ENCODE measurements around the gene TCOF1.

Gene TCOF1

DNA sequence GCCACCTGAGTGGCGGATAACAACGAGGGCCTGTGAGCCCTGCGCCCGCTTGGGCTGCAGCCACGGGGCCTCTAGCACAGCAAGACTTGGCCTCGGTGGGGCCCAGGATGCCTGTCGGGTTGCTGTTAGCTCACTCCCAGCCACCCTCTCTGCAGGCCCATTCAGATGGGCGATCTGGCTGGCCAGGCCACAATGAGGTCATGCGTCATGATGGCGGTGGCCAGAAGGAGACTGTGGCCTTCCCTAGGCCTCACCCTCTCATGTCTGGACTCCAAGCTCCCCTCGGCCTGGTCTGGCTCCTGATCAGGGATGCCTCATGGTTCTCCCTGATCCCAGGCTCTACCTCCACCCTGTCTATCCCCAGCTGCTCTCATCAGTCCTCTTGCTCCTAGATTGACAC is 19.0 kb upstream of the TCOF1 start:
- H3K9me3 Mint-ChIP-seq = no peaks in the 10 kb centered on the region
- CTCF ChIA-PET = interaction anchor here (2.3 kb wide), 1 partner anchor 12 kb away, joined by 7 read pairs; no protein-coding TSS in a partner anchor
- H3K27me3 Mint-ChIP-seq = peaks cover 13% of the 10 kb centered on the region
- no peak overlapping the region for H3K4me3 Mint-ChIP-seq
- H3K4me1 Mint-ChIP-seq = peaks cover 13% of the 10 kb centered on the region
- H3K27ac Mint-ChIP-seq = no peak overlapping the region
- no peaks in the 10 kb centered on the region for H3K36me3 Mint-ChIP-seq
- no peak for DNase-seq

DNA sequence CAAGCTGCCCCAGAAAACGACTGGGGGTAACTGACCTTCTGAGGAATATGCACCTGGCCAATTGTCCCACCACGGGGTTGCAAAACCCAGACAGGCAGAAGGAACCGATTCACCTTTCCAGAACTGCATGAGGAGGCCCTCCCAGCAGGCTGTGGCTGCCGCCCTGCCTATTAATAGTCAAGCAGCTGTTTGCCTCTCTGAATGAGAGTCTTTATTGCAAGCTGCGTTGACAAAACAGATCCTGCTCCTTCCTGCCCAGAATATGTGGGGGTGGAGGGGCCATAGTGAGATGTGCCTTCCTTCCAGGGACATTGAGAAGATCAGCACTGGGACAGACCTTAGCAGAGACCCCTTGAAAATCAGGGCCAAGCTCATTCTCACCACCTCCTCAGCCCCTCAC is 18.3 kb upstream of the TCOF1 start:
- Mint-ChIP-seq H3K4me1 (peaks cover 13% of the 10 kb centered on the region), H3K36me3 (no peaks in the 10 kb centered on the region), H3K27me3 (peaks cover 15% of the 10 kb centered on the region), H3K4me3 (no peak overlapping the region), H3K9me3 (no peaks in the 10 kb centered on the region), H3K27ac (no peak overlapping the region)
- DNase-seq = no peak
- CTCF ChIA-PET = interaction anchor here (2.3 kb wide), 1 partner anchor 11 kb away, joined by 7 read pairs; no protein-coding TSS in a partner anchor

- no peak overlapping the region for H3K4me3 Mint-ChIP-seq
- H3K27me3 Mint-ChIP-seq = peaks cover 17% of the 10 kb centered on the region
- H3K4me1 Mint-ChIP-seq = peaks cover 13% of the 10 kb centered on the region
- no peak for DNase-seq
- no peak overlapping the region for H3K27ac Mint-ChIP-seq
- H3K9me3 Mint-ChIP-seq = no peaks in the 10 kb centered on the region
- CTCF ChIA-PET = interaction anchor here (2.3 kb wide), 1 partner anchor 10 kb away, joined by 7 read pairs; no protein-coding TSS in a partner anchor
- H3K36me3 Mint-ChIP-seq = no peaks in the 10 kb centered on the region
These were observed 17.7 kb upstream of the TCOF1 start for GRCh38 chr5:150339841-150340240.

DNA sequence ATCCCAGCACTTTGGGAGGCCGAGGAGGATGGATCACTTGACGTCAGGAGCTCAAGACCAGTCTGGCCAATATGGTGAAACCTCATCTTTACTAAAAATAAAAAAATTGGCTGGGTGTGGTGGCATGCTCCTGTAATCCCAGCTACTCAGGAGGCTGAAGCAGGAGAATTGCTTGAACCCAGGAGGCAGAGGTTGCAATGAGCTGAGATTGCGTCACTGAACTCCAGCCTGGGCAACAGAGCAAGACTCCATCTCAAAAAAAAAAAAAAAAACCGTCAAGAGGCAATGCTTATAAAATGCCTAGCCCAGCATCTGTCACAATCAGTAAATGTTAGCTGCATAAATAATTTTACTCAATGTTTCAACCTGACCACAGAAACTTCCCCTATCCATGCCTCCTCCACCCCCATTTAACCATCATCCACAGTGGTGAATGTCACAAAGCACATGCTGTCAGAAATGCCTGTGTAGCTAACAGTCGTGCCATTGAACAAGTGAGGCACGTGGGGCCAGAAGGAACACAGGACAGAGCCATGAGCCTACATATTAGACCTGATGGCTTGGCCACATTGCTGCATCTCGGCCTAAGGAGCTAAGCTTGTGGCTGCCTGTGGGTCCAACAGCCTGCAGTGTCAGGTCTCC is 16.8 kb upstream of the TCOF1 start:
- DNase-seq = no peak
- CTCF ChIA-PET = interaction anchor here (2.3 kb wide), 1 partner anchor 9 kb away, joined by 7 read pairs; no protein-coding TSS in a partner anchor
- peaks cover 9% of the 10 kb centered on the region for H3K27me3 Mint-ChIP-seq

GRCh38 chr5:150341331-150341730 is 16.2 kb upstream of the TCOF1 start:
- CTCF ChIA-PET = no interaction called here
- Mint-ChIP-seq H3K27ac (no peak overlapping the region), H3K9me3 (no peaks in the 10 kb centered on the region), H3K27me3 (peaks cover 7% of the 10 kb centered on the region), H3K4me1 (peaks cover 13% of the 10 kb centered on the region), H3K36me3 (no peaks in the 10 kb centered on the region), H3K4me3 (no peak overlapping the region)
- no peak for DNase-seq

More for the DNA sequence above, 16.8 kb upstream of the TCOF1 start:
- Mint-ChIP-seq H3K4me1 (peaks cover 13% of the 10 kb centered on the region), H3K9me3 (no peaks in the 10 kb centered on the region), H3K27ac (no peak overlapping the region), H3K4me3 (no peak overlapping the region), H3K36me3 (no peaks in the 10 kb centered on the region)

DNA sequence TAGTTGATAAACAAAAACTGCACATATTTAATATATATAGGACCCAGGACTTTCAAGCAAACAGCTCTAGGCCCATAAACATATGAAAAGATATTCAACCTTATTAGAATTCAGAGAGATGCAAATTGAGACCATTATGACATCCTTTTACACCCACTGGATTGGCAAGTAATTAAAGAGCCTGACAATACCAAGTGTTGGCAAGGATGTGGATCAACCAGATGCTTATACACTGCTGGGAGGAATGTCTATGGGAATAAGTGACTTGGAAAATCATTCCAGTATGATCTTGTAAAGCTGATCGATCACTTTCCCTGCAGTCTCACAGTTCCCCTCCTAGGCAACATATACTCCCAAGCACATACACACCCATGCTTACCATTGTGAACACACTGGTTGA is 15.5 kb upstream of the TCOF1 start:
- CTCF ChIA-PET = interaction anchor here (0.6 kb wide), 1 partner anchor 49 kb away, joined by 3 read pairs; no protein-coding TSS in a partner anchor
- no peak for DNase-seq
- Mint-ChIP-seq H3K9me3 (no peaks in the 10 kb centered on the region), H3K4me1 (peaks cover 13% of the 10 kb centered on the region), H3K4me3 (no peak overlapping the region), H3K27ac (no peak overlapping the region), H3K27me3 (peaks cover 7% of the 10 kb centered on the region), H3K36me3 (no peaks in the 10 kb centered on the region)

DNA sequence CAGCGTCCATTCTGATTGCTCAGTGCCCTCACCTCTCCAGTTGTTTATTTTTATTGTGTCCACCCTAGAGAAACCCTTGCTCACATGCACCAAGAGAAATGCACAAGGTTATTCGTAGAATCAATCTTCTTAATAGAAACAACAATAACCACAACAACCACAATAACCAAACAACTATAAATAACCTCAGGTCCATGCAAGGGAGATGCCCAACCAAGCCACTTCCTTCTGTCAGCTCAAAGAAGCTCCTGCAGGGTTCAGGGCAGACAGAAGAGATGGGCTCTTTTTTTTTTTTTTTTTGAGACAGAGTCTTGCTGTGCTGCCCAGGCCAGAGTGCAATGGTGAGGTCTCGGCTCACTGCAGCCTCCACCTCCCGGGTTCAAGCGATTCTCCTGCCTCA is 14.9 kb upstream of the TCOF1 start:
- CTCF ChIA-PET = interaction anchor here (0.6 kb wide), 1 partner anchor 48 kb away, joined by 3 read pairs; no protein-coding TSS in a partner anchor
- peaks cover 7% of the 10 kb centered on the region for H3K27me3 Mint-ChIP-seq
- no peak for DNase-seq
- H3K36me3 Mint-ChIP-seq = no peaks in the 10 kb centered on the region
- H3K4me3 Mint-ChIP-seq = no peak overlapping the region
- H3K4me1 Mint-ChIP-seq = peaks cover 13% of the 10 kb centered on the region
- H3K9me3 Mint-ChIP-seq = no peaks in the 10 kb centered on the region
- no peak overlapping the region for H3K27ac Mint-ChIP-seq

GRCh38 chr5:150343994-150344631 is 13.4 kb upstream of the TCOF1 start:
- no peaks in the 10 kb centered on the region for H3K36me3 Mint-ChIP-seq
- H3K9me3 Mint-ChIP-seq = no peaks in the 10 kb centered on the region
- no peak overlapping the region for H3K4me3 Mint-ChIP-seq
- CTCF ChIA-PET = interaction anchor here (0.6 kb wide), 1 partner anchor 14 kb away, joined by 3 read pairs; no protein-coding TSS in a partner anchor
- H3K27me3 Mint-ChIP-seq = peaks cover 7% of the 10 kb centered on the region
- no peak overlapping the region for H3K27ac Mint-ChIP-seq
- H3K4me1 Mint-ChIP-seq = peaks cover 13% of the 10 kb centered on the region
- DNase-seq = no peak

DNA sequence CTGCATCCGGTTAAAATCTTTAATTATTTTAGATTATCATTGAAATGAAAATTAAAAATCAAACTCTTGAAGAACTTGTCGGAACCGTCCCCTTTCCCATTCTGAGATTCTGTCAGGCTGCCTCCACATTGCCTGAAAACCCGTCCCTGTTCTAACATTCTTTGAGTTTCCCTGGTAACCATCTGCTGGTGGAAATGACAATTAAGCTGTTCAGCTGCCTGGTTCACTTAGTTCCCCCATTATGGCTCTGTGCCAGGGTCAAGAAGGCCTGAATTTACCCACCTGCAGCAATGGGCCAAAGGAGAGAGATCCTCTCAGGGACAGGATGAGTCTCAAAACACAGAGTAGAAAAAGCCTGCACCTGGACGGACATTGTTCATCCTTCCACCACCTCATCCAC is 11.8 kb upstream of the TCOF1 start:
- DNase-seq = no peak
- peaks cover 17% of the 10 kb centered on the region for H3K4me1 Mint-ChIP-seq
- H3K9me3 Mint-ChIP-seq = no peaks in the 10 kb centered on the region
- no peaks in the 10 kb centered on the region for H3K36me3 Mint-ChIP-seq
- peaks cover 7% of the 10 kb centered on the region for H3K27me3 Mint-ChIP-seq
- CTCF ChIA-PET = no interaction called here
- no peak overlapping the region for H3K27ac Mint-ChIP-seq
- H3K4me3 Mint-ChIP-seq = no peak overlapping the region

DNA sequence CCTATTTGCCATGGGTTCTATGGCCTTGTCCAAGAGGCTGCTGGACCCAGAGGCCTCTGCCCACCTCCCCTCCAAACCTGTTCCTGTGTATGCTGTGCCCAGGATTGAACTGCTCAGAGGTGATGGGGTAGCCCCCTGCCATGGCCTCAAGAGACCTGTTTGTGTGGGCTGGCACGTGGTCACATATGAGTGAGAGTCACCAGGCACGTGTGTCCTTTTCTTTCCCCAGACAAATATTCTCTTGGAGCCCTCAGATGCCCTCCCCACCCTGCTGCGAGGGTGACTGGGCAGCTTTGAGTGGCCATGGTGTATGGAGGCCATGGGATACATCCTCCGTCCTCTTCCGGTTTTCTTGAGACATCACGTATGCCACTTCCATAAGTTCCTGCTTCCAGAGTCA is 10.9 kb upstream of the TCOF1 start:
- Mint-ChIP-seq H3K9me3 (no peaks in the 10 kb centered on the region), H3K36me3 (no peaks in the 10 kb centered on the region), H3K4me1 (peaks cover 24% of the 10 kb centered on the region), H3K27me3 (peaks cover 7% of the 10 kb centered on the region), H3K27ac (no peak overlapping the region), H3K4me3 (no peak overlapping the region)
- no peak for DNase-seq
- CTCF ChIA-PET = no interaction called here

DNA sequence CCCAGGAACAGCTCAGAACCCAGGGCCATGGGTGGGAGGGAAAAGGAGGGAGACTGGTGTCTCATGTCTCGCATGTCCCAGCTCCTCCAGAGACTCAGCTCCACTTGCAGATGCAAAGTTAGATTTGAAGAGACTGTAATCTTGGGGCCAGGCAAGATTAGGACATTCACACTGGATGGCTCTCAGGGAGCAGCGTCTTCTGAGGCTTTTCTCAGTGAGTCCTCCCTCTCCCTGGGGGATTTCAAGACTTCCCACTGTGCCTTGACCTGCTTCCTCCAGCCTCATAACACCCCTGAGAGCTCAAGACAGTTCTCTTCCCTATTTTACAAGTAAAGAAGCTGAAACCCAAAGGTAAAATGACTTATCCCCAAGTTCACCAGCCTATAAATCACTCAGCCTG is 10.5 kb upstream of the TCOF1 start:
- no peak for DNase-seq
- no peak overlapping the region for H3K4me3 Mint-ChIP-seq
- peaks cover 9% of the 10 kb centered on the region for H3K27me3 Mint-ChIP-seq
- H3K4me1 Mint-ChIP-seq = peaks cover 24% of the 10 kb centered on the region
- CTCF ChIA-PET = no interaction called here
- H3K9me3 Mint-ChIP-seq = no peaks in the 10 kb centered on the region
- no peak overlapping the region for H3K27ac Mint-ChIP-seq
- H3K36me3 Mint-ChIP-seq = no peaks in the 10 kb centered on the region

DNA sequence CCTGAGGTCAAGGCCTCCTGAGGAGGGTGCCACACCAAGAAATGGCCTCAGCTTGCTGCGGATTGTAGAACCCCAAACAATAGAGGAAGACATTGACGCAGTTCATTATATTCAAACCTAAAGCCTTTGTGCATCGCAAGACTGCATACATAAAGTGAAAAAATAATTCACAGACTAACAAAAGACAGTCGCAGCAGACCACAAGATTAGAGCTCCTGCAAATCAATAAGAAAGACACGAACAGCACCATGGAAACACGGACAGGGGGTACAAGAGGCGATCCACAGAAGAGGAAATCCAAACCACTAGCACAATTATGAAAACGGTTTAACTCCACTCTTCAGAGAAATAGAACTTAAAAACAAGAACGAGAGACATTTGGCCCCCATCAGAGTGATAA is 10.0 kb upstream of the TCOF1 start:
- peaks cover 12% of the 10 kb centered on the region for H3K27me3 Mint-ChIP-seq
- H3K36me3 Mint-ChIP-seq = no peaks in the 10 kb centered on the region
- H3K4me3 Mint-ChIP-seq = no peak overlapping the region
- DNase-seq = no peak
- H3K27ac Mint-ChIP-seq = no peak overlapping the region
- CTCF ChIA-PET = no interaction called here
- peaks cover 21% of the 10 kb centered on the region for H3K4me1 Mint-ChIP-seq
- no peaks in the 10 kb centered on the region for H3K9me3 Mint-ChIP-seq

- H3K27me3 Mint-ChIP-seq = peaks cover 19% of the 10 kb centered on the region
- H3K4me3 Mint-ChIP-seq = no peak overlapping the region
- CTCF ChIA-PET = interaction anchor here (0.6 to 2.3 kb wide), 19 partner anchors 10 to 516 kb away, joined by 3 to 17 read pairs (median 4); no protein-coding TSS in a partner anchor
- DNase-seq = no peak
- no peak overlapping the region for H3K27ac Mint-ChIP-seq
- peaks cover 13% of the 10 kb centered on the region for H3K4me1 Mint-ChIP-seq
- no peaks in the 10 kb centered on the region for H3K9me3 Mint-ChIP-seq
- H3K36me3 Mint-ChIP-seq = no peaks in the 10 kb centered on the region
These were observed 7.7 kb upstream of the TCOF1 start for GRCh38 chr5:150349681-150350275.

GRCh38 chr5:150350524-150351344 is 6.8 kb upstream of the TCOF1 start:
- peaks cover 26% of the 10 kb centered on the region for H3K27me3 Mint-ChIP-seq
- H3K36me3 Mint-ChIP-seq = no peaks in the 10 kb centered on the region
- H3K27ac Mint-ChIP-seq = peak overlapping the region; percentile 22
- DNase-seq = peak; percentile 69
- peaks cover 13% of the 10 kb centered on the region for H3K4me1 Mint-ChIP-seq
- H3K4me3 Mint-ChIP-seq = no peak overlapping the region
- no peaks in the 10 kb centered on the region for H3K9me3 Mint-ChIP-seq
- CTCF ChIA-PET = interaction anchor here (0.6 to 2.3 kb wide), 20 partner anchors 11 to 517 kb away, joined by 3 to 17 read pairs (median 4); partner anchors contain the start of gene CD74

All from activated naive CD4-positive, alpha-beta T cell treated with anti-CD3 and anti-CD28 coated beads, Interleukin-2, amount 10 ng/mL, durations not matched to agents 7 days and 5 days (primary cell).